Type B pancreatic cell (in vitro differentiated cells): ENCODE measurements around the gene MGAM2. TPM values are rescaled to one million over a fixed set of nuclear protein-coding genes. Genes with fewer than 3 reads are reported as not detected.

Experiments used
- DNase-seq: peaks from one replicate; pipeline ENCODE4 v3.0.0; 2021; ENCODE audit warnings: mixed read lengths; ENCODE audit not compliant: unreplicated experiment; ENCODE audit errors: extremely low spot score
- H3K27ac Mint-ChIP-seq: 2 replicates; pipeline ENCODE4 v1.8.0; 2021; ENCODE audit warnings: mild to moderate bottlenecking, mixed read lengths
- H3K27me3 Mint-ChIP-seq: 2 replicates; pipeline ENCODE4 v1.8.0; 2021; ENCODE audit warnings: mixed read lengths
- H3K36me3 Mint-ChIP-seq: 2 replicates; pipeline ENCODE4 v1.8.0; 2021; ENCODE audit warnings: mixed read lengths
- H3K4me1 Mint-ChIP-seq: one replicate; pipeline ENCODE4 v1.8.0; 2021; ENCODE audit warnings: mixed read lengths; ENCODE audit not compliant: unreplicated experiment
- H3K4me3 Mint-ChIP-seq: 2 replicates; pipeline ENCODE4 v1.8.0; 2021; ENCODE audit warnings: mild to moderate bottlenecking, mixed read lengths
- H3K9me3 Mint-ChIP-seq: 2 replicates; pipeline ENCODE4 v1.8.0; 2021; ENCODE audit warnings: mixed read lengths
- CTCF ChIP-seq: fragments of 200-600 bp; sonication (generic); conservative IDR thresholded peaks from 2 replicates; pipeline ENCODE4 v1.5.0; 2021; ENCODE audit warnings: antibody characterized with exemption, mild to moderate bottlenecking
- total RNA-seq: library from RNA; stranded (reverse); gene quantifications from 2 replicates; pipeline ENCODE4 v1.2.1, GENCODE V29; 2021; ENCODE audit warnings: low replicate concordance

MGAM2 gene
- total RNA-seq, 1 donor from 2014 or later: 5.9 TPM

GRCh38 chr7:142185069-142185468, 73.6 kb downstream of the MGAM2 start:
- Mint-ChIP-seq H3K4me3 (no peak overlapping the region), H3K4me1 (peaks cover 4% of the 10 kb centered on the region), H3K36me3 (no peaks in the 10 kb centered on the region), H3K27me3 (peaks cover 3% of the 10 kb centered on the region), H3K9me3 (no peaks in the 10 kb centered on the region), H3K27ac (no peak overlapping the region)
- no peak for DNase-seq
- no peak for TF ChIP-seq CTCF

- Mint-ChIP-seq H3K27me3 (peaks cover 3% of the 10 kb centered on the region), H3K4me3 (no peak overlapping the region)
Observed at GRCh38 chr7:142185801-142186200, 74.3 kb downstream of the MGAM2 start.

GRCh38 chr7:142188154-142188553, 76.6 kb downstream of the MGAM2 start:
- no peak for DNase-seq
- no peak overlapping the region for H3K27ac Mint-ChIP-seq
- no peaks in the 10 kb centered on the region for H3K27me3 Mint-ChIP-seq
- H3K4me1 Mint-ChIP-seq: no peaks in the 10 kb centered on the region
- no peaks in the 10 kb centered on the region for H3K9me3 Mint-ChIP-seq
- no peaks in the 10 kb centered on the region for H3K36me3 Mint-ChIP-seq
- no peak for TF ChIP-seq CTCF
- H3K4me3 Mint-ChIP-seq: no peak overlapping the region

More at GRCh38 chr7:142185801-142186200, 74.3 kb downstream of the MGAM2 start:
- peaks cover 4% of the 10 kb centered on the region for H3K4me1 Mint-ChIP-seq
- no peaks in the 10 kb centered on the region for H3K9me3 Mint-ChIP-seq
- no peak overlapping the region for H3K27ac Mint-ChIP-seq
- no peak for TF ChIP-seq CTCF
- no peaks in the 10 kb centered on the region for H3K36me3 Mint-ChIP-seq
- DNase-seq: no peak

DNA sequence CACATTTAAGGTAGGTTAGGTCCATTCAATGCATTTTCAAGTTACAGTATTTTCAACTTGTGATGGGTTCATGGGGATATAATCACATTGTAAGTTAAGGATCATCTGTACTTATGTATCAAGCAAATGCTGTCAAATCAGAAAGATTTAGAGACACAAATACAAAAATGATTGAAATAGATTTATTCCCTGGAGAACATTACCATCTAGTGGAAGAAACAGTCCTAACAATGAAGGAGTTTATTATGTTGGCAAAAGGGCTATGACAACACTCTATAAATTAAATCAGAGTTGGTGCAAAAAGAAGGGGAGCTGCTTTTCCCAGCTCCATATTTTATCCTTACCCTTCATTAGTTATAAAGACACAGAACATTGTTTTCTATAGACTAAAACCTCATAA, 77.3 kb downstream of the MGAM2 start:
- Mint-ChIP-seq H3K4me3 (no peak overlapping the region), H3K27me3 (no peaks in the 10 kb centered on the region), H3K9me3 (no peaks in the 10 kb centered on the region), H3K27ac (no peak overlapping the region), H3K4me1 (no peaks in the 10 kb centered on the region), H3K36me3 (no peaks in the 10 kb centered on the region)
- no peak for DNase-seq
- TF ChIP-seq CTCF: peak; percentile 65

DNA sequence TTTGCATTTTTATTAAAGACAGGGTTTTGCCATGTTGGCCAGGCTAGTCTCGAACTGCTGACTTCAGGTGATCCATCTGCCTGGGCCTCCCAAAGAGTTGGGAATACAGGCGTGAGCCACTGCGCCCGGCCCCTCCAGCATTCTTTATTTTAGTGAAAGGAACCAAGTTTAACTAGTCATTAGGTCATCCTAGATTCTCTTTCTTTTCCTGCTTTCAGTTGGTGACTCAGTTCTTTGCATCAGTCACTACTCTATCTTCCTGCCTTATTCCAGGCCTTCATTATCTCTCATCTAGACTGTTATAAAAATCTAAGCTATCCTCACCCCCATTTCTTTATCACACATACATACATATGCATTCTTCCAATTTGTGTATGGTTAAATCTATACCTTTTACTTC, 82.7 kb downstream of the MGAM2 start:
- Mint-ChIP-seq H3K4me3 (no peak overlapping the region), H3K9me3 (no peaks in the 10 kb centered on the region), H3K4me1 (no peaks in the 10 kb centered on the region), H3K36me3 (no peaks in the 10 kb centered on the region), H3K27ac (no peak overlapping the region), H3K27me3 (no peaks in the 10 kb centered on the region)
- TF ChIP-seq CTCF: no peak
- no peak for DNase-seq
